ENCODE measurements around the gene CHID1.

DNA sequence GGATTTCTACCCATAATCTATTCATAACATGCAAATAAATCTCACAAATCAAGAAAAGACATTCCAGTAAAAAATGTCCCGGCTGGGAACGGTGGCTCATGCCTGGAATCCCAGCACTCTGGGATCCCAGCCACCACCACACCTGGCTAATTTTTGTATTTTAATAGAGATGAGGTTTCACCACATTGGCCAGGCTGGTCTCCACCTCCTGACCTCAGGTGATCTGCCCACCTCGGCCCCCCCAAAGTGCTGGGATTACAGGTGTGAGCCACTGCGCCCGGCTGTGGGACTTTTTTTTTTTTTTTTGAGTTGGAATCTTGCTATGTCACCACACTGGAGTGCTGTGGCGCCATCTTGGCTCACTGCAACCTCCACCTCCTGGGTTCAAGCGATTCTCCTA is 4.7 kb downstream of the CHID1 start:
- TF ChIP-seq YY1 (IDR thresholded peaks at IDR 0.05; ENCODE audit: low read depth, low read length) (no peak), SP1 (IDR thresholded peaks at IDR 0.05; ENCODE audit: low read depth, low read length) (no peak), SIN3A (conservative IDR thresholded peaks at IDR 0.05 in 1 of 2, IDR thresholded peaks at IDR 0.05 in 1 of 2; ENCODE audit: low read depth in 1 of 2, low read length in 2 of 2) (no peak), POLR2A (IDR thresholded peaks at IDR 0.05; ENCODE audit: control extremely low read depth in 1 of 2, low read depth in 2 of 2, low read length in 2 of 2) (no peak), RAD21 (IDR thresholded peaks at IDR 0.05 in 1 of 2, conservative IDR thresholded peaks at IDR 0.05 in 1 of 2; ENCODE audit: low read depth in 2 of 2, low read length in 2 of 2) (no peak), NRF1 (IDR thresholded peaks at IDR 0.05; ENCODE audit: low read depth, low read length) (no peak), ZNF274 (IDR thresholded peaks at IDR 0.05; ENCODE audit: borderline replicate concordance, extremely low read depth, low read length) (no peak), CREB1 (IDR thresholded peaks at IDR 0.05) (no peak)
- TF ChIP-seq, protein P1, sequence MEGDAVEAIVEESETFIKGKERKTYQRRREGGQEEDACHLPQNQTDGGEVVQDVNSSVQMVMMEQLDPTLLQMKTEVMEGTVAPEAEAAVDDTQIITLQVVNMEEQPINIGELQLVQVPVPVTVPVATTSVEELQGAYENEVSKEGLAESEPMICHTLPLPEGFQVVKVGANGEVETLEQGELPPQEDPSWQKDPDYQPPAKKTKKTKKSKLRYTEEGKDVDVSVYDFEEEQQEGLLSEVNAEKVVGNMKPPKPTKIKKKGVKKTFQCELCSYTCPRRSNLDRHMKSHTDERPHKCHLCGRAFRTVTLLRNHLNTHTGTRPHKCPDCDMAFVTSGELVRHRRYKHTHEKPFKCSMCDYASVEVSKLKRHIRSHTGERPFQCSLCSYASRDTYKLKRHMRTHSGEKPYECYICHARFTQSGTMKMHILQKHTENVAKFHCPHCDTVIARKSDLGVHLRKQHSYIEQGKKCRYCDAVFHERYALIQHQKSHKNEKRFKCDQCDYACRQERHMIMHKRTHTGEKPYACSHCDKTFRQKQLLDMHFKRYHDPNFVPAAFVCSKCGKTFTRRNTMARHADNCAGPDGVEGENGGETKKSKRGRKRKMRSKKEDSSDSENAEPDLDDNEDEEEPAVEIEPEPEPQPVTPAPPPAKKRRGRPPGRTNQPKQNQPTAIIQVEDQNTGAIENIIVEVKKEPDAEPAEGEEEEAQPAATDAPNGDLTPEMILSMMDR (IDR thresholded peaks at IDR 0.05; ENCODE audit: control extremely low read depth in 1 of 3, insufficient read depth in 1 of 3, low read depth in 1 of 3, low read length in 3 of 3), result no peak
- TF ChIP-seq, protein P2, sequence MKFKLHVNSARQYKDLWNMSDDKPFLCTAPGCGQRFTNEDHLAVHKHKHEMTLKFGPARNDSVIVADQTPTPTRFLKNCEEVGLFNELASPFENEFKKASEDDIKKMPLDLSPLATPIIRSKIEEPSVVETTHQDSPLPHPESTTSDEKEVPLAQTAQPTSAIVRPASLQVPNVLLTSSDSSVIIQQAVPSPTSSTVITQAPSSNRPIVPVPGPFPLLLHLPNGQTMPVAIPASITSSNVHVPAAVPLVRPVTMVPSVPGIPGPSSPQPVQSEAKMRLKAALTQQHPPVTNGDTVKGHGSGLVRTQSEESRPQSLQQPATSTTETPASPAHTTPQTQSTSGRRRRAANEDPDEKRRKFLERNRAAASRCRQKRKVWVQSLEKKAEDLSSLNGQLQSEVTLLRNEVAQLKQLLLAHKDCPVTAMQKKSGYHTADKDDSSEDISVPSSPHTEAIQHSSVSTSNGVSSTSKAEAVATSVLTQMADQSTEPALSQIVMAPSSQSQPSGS (IDR thresholded peaks at IDR 0.05; ENCODE audit: low read length), result no peak
- TF ChIP-seq, protein P3, sequence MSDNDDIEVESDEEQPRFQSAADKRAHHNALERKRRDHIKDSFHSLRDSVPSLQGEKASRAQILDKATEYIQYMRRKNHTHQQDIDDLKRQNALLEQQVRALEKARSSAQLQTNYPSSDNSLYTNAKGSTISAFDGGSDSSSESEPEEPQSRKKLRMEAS (IDR thresholded peaks at IDR 0.05), result no peak
